Trophoblast cell (in vitro differentiated cells and primary cell): ENCODE measurements around the gene GPRIN3.

Source experiments
- DNase-seq, 2 donors: peaks; one replicate each; pipeline ENCODE4 v3.0.0-alpha.2; 2016
- H2AFZ ChIP-seq: 2 replicates; pipeline ENCODE4 v1.6.1; 2013; ENCODE audit warnings: low read length, moderate library complexity, mild to moderate bottlenecking; ENCODE audit not compliant: insufficient read depth, poor library complexity
- H2AK5ac ChIP-seq: 2 replicates; pipeline ENCODE4 v1.6.1; 2013; ENCODE audit warnings: mild to moderate bottlenecking, low read length
- H2BK120ac ChIP-seq: 2 replicates; pipeline ENCODE4 v1.6.1; 2013; ENCODE audit warnings: low read length, mild to moderate bottlenecking, moderate library complexity; ENCODE audit not compliant: insufficient read depth, poor library complexity
- H2BK12ac ChIP-seq: 2 replicates; pipeline ENCODE4 v1.6.1; 2013; ENCODE audit warnings: mild to moderate bottlenecking, low read length, moderate library complexity
- H2BK5ac ChIP-seq: 2 replicates; pipeline ENCODE4 v1.6.1; 2013; ENCODE audit warnings: low read length, low read depth, moderate library complexity, mild to moderate bottlenecking; ENCODE audit not compliant: poor library complexity
- H3K14ac ChIP-seq: 2 replicates; pipeline ENCODE4 v1.6.1; 2013; ENCODE audit warnings: mild to moderate bottlenecking, low read length
- H3K18ac ChIP-seq: 2 replicates; pipeline ENCODE4 v1.6.1; 2013; ENCODE audit warnings: mild to moderate bottlenecking, low read length
- H3K23ac ChIP-seq: 2 replicates; pipeline ENCODE4 v1.6.1; 2013; ENCODE audit warnings: low read length
- H3K27ac ChIP-seq: 2 replicates; pipeline ENCODE4 v1.5.1; 2013; ENCODE audit warnings: low read depth, mild to moderate bottlenecking, inconsistent platforms, low read length, moderate library complexity
- H3K27me3 ChIP-seq: 2 replicates; pipeline ENCODE4 v1.6.1; 2013; ENCODE audit warnings: inconsistent platforms, mild to moderate bottlenecking, low read length, moderate library complexity; ENCODE audit not compliant: insufficient read depth
- H3K36me3 ChIP-seq, 2 experiments: 1 replicate in 1 of 2; 2 replicates in 1 of 2; pipeline ENCODE4 v1.6.1; 2013; ENCODE audit warnings: low read length in 2 of 2, mild to moderate bottlenecking in 2 of 2, moderate library complexity in 1 of 2; ENCODE audit not compliant: insufficient read depth in 2 of 2, control insufficient read depth in 1 of 2
- H3K4ac ChIP-seq: 2 replicates; pipeline ENCODE4 v1.6.1; 2013; ENCODE audit warnings: low read depth, mild to moderate bottlenecking, low read length, moderate library complexity
- H3K4me1 ChIP-seq, 2 experiments: 1 replicate in 1 of 2; 2 replicates in 1 of 2; pipeline ENCODE4 v1.6.1; 2013; ENCODE audit warnings: low read length in 2 of 2, mild to moderate bottlenecking in 2 of 2, moderate library complexity in 1 of 2; ENCODE audit not compliant: insufficient read depth in 2 of 2, control insufficient read depth in 1 of 2
- H3K4me2 ChIP-seq: 2 replicates; pipeline ENCODE4 v1.6.1; 2013; ENCODE audit warnings: inconsistent platforms, mild to moderate bottlenecking, low read length, moderate library complexity
- H3K4me3 ChIP-seq: 2 replicates; pipeline ENCODE4 v1.5.1; 2013; ENCODE audit warnings: mild to moderate bottlenecking, low read depth, low read length, inconsistent platforms
- H3K79me1 ChIP-seq: one replicate; pipeline ENCODE4 v1.6.1; 2013; ENCODE audit warnings: low read length
- H3K79me2 ChIP-seq: 2 replicates; pipeline ENCODE4 v1.6.1; 2013; ENCODE audit warnings: low read length, mild to moderate bottlenecking; ENCODE audit not compliant: control insufficient read depth, insufficient read depth, poor library complexity
- H3K9ac ChIP-seq: 2 replicates; pipeline ENCODE4 v1.6.1; 2013; ENCODE audit warnings: mild to moderate bottlenecking, low read length
- H3K9me3 ChIP-seq: 2 replicates; pipeline ENCODE4 v1.6.1; 2013; ENCODE audit warnings: low read depth, mild to moderate bottlenecking, control low read depth, inconsistent platforms, low read length; ENCODE audit not compliant: insufficient read depth
- H4K12ac ChIP-seq: 2 replicates; pipeline ENCODE4 v1.6.1; 2013; ENCODE audit warnings: low read depth, mild to moderate bottlenecking, low read length, moderate library complexity
- H4K8ac ChIP-seq: 2 replicates; pipeline ENCODE4 v1.6.1; 2013; ENCODE audit warnings: low read depth, mild to moderate bottlenecking, low read length, moderate library complexity
- H4K91ac ChIP-seq: one replicate; pipeline ENCODE4 v1.6.1; 2013; ENCODE audit warnings: low read depth, mild to moderate bottlenecking, low read length, moderate library complexity
- WGBS: extraction: QIAGEN DNeasy Blood & Tissue Kit; methylation state at CpG from one replicate; pipeline ENCODE4 v1.1.7; 2013; ENCODE audit warnings: missing lambda C conversion rate; ENCODE audit not compliant: insufficient read length, insufficient coverage; ENCODE audit errors: extremely low coverage; 5-methylcytosine and 5-hydroxymethylcytosine counted together

Gene GPRIN3

DNA sequence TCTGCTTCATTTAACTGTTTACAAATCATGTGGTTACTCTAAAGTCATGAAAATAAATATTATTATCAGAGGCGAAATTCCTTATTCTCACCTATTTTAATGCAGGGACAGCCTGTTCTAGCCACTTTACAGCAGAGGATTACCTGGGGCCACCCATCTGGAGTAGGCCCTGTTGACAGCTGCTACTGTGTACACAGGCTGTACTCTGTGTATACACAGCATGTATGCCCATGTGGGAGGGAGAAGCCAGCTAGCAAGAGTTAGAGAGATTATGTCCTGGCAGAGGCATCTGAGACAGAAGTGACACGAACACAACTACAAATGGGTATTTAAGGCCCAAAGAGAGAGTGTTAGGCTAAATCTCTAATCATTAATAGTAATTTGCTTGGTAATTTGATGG is 62.1 kb downstream of the GPRIN3 start:
- no peaks in the 10 kb centered on the region for H3K4me1 ChIP-seq
- no peak overlapping the region for H2BK5ac ChIP-seq
- H3K27ac ChIP-seq = no peak overlapping the region
- no peak overlapping the region for H2BK120ac ChIP-seq
- H3K23ac ChIP-seq = no peak overlapping the region
- H2AK5ac ChIP-seq = no peak overlapping the region
- no peak overlapping the region for H3K14ac ChIP-seq
- H4K12ac ChIP-seq = no peak overlapping the region
- H3K4me2 ChIP-seq = no peak overlapping the region
- no peak overlapping the region for H3K9ac ChIP-seq
- H3K79me1 ChIP-seq = no peaks in the 10 kb centered on the region
- no peaks in the 10 kb centered on the region for H3K27me3 ChIP-seq
- no peak for DNase-seq
- H3K4me3 ChIP-seq = no peak overlapping the region
- no peaks in the 10 kb centered on the region for H3K9me3 ChIP-seq
- H2BK12ac ChIP-seq = no peak overlapping the region
- no peaks in the 10 kb centered on the region for H3K79me2 ChIP-seq
- H4K8ac ChIP-seq = no peak overlapping the region
- WGBS = no CpG with 5 or more reads among the region's 2 CpGs
- no peak overlapping the region for H4K91ac ChIP-seq
- no peaks in the 10 kb centered on the region for H3K36me3 ChIP-seq
- no peak overlapping the region for H3K4ac ChIP-seq
- no peak overlapping the region for H2AFZ ChIP-seq
- no peak overlapping the region for H3K18ac ChIP-seq

DNA sequence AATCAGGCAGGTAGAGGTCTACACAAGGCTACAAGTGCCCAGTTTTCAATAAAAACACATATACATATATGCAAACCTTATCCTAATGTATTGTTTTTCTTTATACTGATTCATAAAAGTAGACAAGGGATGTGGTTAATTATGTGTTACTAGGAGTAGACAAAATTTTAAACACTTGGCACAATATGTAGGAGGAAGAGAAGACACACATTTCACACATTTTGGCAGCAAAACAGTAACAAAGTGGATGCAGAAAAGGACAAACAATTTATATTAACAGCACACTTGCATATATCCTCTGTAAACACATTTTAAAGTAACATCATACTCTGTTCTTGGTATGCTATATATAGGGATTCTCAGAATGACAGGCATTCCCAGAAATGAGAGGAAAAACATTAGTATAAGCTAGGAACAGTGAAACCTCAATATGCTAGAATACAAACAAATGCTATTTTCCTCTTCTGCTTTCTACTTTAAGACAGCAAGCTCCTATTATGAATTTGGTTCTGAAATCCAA is 63.8 kb downstream of the GPRIN3 start:
- Histone ChIP-seq H3K9ac (no peak overlapping the region), H3K4me3 (no peak overlapping the region), H2BK120ac (no peak overlapping the region), H3K4me2 (no peak overlapping the region), H4K91ac (no peak overlapping the region), H3K4me1 (no peaks in the 10 kb centered on the region), H4K8ac (no peak overlapping the region), H3K14ac (no peak overlapping the region), H2BK5ac (no peak overlapping the region), H2AFZ (no peak overlapping the region), H3K9me3 (no peaks in the 10 kb centered on the region), H2AK5ac (no peak overlapping the region), H3K79me1 (no peaks in the 10 kb centered on the region), H3K18ac (no peak overlapping the region), H3K27me3 (no peaks in the 10 kb centered on the region), H3K23ac (no peak overlapping the region), H3K27ac (no peak overlapping the region), H2BK12ac (no peak overlapping the region), H4K12ac (no peak overlapping the region), H3K79me2 (no peaks in the 10 kb centered on the region), H3K4ac (no peak overlapping the region), H3K36me3 (no peaks in the 10 kb centered on the region)
- DNase-seq = no peak

DNA sequence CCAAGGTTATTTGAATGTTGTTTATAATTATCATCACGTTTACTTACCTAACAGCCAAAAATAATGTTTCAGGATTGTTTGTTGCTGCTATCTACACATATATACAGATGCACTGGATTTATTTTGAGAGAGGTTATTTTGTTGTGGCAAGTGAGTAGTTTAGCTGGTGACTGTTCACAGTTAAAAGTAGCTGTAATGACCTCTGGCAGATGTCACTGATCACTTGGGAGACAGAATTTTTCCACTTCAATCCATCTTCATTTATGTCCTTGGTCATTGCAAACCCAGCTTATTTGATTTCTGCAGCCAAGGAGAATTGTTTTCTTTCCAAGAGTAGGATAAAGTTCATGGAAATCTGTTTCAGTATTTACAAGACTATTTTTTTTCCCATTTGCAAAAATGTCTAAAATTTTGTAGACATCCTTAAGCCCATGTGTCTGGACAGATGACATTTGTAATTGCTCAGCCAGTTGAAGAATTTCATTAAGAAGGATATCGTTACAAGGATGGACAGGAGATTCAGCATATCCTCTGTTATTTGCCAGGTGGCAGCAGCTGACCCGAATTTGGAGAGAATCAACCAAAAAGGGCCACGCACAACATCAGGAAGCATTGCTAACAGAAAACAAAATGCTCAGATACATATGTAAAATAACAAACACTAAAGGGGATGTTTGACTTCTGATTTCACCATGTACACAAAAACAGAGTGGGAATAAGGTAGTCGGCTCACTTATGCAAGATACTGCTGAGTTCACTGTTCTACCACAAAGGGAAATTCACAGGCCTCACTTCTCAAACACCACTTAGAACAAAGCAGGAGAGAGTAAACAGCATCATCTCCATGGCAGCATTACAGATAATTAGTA is 64.5 kb downstream of the GPRIN3 start:
- Histone ChIP-seq H2AK5ac (no peak overlapping the region), H2BK5ac (no peak overlapping the region)

DNA sequence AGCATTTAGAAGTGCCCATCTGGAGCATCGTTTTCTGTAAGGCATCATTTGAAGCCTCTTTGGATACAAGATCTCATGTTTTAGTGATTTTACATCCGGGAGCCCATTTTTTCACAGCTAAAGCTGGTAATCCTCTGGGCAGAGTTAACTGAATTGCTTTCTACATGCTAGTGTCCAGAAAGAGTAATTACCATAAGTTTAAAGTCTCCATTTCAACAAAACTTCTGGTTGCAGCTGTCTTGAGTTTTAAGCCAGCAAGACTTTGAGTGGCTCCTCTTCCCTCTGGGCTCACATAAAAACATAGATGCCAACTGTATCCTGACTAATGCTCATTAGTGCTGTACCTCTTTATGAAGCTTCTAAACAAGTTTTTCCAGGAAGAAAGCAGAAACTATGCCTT is 65.4 kb downstream of the GPRIN3 start:
- no peak overlapping the region for H3K27ac ChIP-seq
- no peak for DNase-seq
- H3K27me3 ChIP-seq = no peaks in the 10 kb centered on the region
- H2BK5ac ChIP-seq = no peak overlapping the region
- H3K4ac ChIP-seq = no peak overlapping the region
- no CpG with 5 or more reads among the region's 2 CpGs for WGBS
- H2AFZ ChIP-seq = no peak overlapping the region
- no peak overlapping the region for H3K4me3 ChIP-seq
- no peak overlapping the region for H3K9ac ChIP-seq
- no peak overlapping the region for H2AK5ac ChIP-seq
- H3K79me1 ChIP-seq = no peaks in the 10 kb centered on the region
- no peaks in the 10 kb centered on the region for H3K36me3 ChIP-seq
- H3K4me2 ChIP-seq = no peak overlapping the region
- no peak overlapping the region for H3K14ac ChIP-seq
- H3K9me3 ChIP-seq = no peaks in the 10 kb centered on the region
- no peak overlapping the region for H3K18ac ChIP-seq
- no peak overlapping the region for H4K8ac ChIP-seq
- no peaks in the 10 kb centered on the region for H3K79me2 ChIP-seq
- no peak overlapping the region for H4K91ac ChIP-seq
- no peaks in the 10 kb centered on the region for H3K4me1 ChIP-seq
- H2BK120ac ChIP-seq = no peak overlapping the region
- no peak overlapping the region for H4K12ac ChIP-seq
- H3K23ac ChIP-seq = no peak overlapping the region
- H2BK12ac ChIP-seq = no peak overlapping the region

More for the DNA sequence above, 64.5 kb downstream of the GPRIN3 start:
- no peak overlapping the region for H3K4me3 ChIP-seq
- no peaks in the 10 kb centered on the region for H3K79me2 ChIP-seq
- no peak overlapping the region for H3K4me2 ChIP-seq
- no peak overlapping the region for H2AFZ ChIP-seq
- H3K4ac ChIP-seq = no peak overlapping the region
- no peak for DNase-seq
- no peak overlapping the region for H3K14ac ChIP-seq
- H4K91ac ChIP-seq = no peak overlapping the region
- H3K79me1 ChIP-seq = no peaks in the 10 kb centered on the region
- no peaks in the 10 kb centered on the region for H3K36me3 ChIP-seq
- no peak overlapping the region for H3K9ac ChIP-seq
- H4K8ac ChIP-seq = no peak overlapping the region
- H2BK120ac ChIP-seq = no peak overlapping the region
- H3K9me3 ChIP-seq = no peaks in the 10 kb centered on the region
- no peak overlapping the region for H4K12ac ChIP-seq
- H3K18ac ChIP-seq = no peak overlapping the region
- H3K4me1 ChIP-seq = no peaks in the 10 kb centered on the region
- WGBS = no CpG with 5 or more reads among the region's 5 CpGs
- H3K27ac ChIP-seq = no peak overlapping the region
- no peaks in the 10 kb centered on the region for H3K27me3 ChIP-seq
- H2BK12ac ChIP-seq = no peak overlapping the region
- H3K23ac ChIP-seq = no peak overlapping the region
